K562 (cell line): ENCODE data around the gene MTHFSD. TPM values are rescaled to one million over a fixed set of nuclear protein-coding genes. Genes with fewer than 3 reads are reported as not detected.

ENCODE experiments used
- ATAC-seq: fragments of 200-7000 bp; cut with Tn5 transposase; 3 replicates; pipeline ENCODE4 v1.9.1; 2020; ENCODE audit warnings: moderate library complexity
- BruUV-seq: library from RNA; stranded (reverse); fragments of 400-500 nt; replicated peaks from 2 replicates; lab custom pipeline; 2021; lab: Mats Ljungman, UMichigan
- CTCF ChIA-PET: fragments of 300-600 bp; formaldehyde crosslinking; extraction: SDS; loops from one replicate; lab custom pipeline; 2021; ENCODE audit warnings: low intra/inter-chr PET ratio; lab: Yijun Ruan, JAX
- POLR2A ChIA-PET: fragments of 300-600, 350-650 bp; sonication (Branson Sonifier 250); formaldehyde crosslinking; extraction: SDS; loops from one replicate; lab custom pipeline; 2021; ENCODE audit warnings: antibody characterized with exemption, inconsistent platforms; lab: Yijun Ruan, JAX
- DNase-seq, 4 experiments: peaks; one replicate each; pipeline versions ENCODE4 v3.0.0 to v3.0.0-alpha.2; 2011 to 2018; ENCODE audit warnings: low spot score in 3 of 4, mixed read lengths in 3 of 4; ENCODE audit errors: extremely low read depth in 1 of 4
- FAIRE-seq: peaks from 2 replicates; lab custom pipeline; 2011; peaks lifted over from hg19 to GRCh38; lab: Jason Lieb, UNC
- H2AFZ ChIP-seq: 2 replicates; pipeline ENCODE4 v1.6.0; 2011; ENCODE audit warnings: low read depth, low read length, control low read depth, inconsistent platforms
- H3K27ac ChIP-seq: fragments of 200-600 bp; 3 replicates; pipeline ENCODE4 v1.8.0; 2011; ENCODE audit warnings: low read depth, mild to moderate bottlenecking, control low read depth, inconsistent platforms, low read length, moderate library complexity, mixed read lengths; ENCODE audit errors: extremely low read depth
- H3K27me3 ChIP-seq, 2 experiments: fragments of 300-600 bp in 1 of 2; 2 replicates in 1 of 2; 3 replicates in 1 of 2; pipeline versions ENCODE4 v1.6.0 to v1.8.0; 2011; ENCODE audit warnings: inconsistent platforms in 2 of 2, low read length in 2 of 2, mild to moderate bottlenecking in 1 of 2, mixed read lengths in 1 of 2, moderate library complexity in 1 of 2; ENCODE audit not compliant: control insufficient read depth in 2 of 2, insufficient read depth in 2 of 2
- H3K36me3 ChIP-seq: fragments of 300-600 bp; 3 replicates; pipeline ENCODE4 v1.8.0; 2011; ENCODE audit warnings: mild to moderate bottlenecking, low read length, inconsistent platforms; ENCODE audit not compliant: control insufficient read depth, insufficient read depth
- H3K4me1 ChIP-seq, 2 experiments: fragments of 200-600 bp in 1 of 2; replicated peaks in 1 of 2; 2 replicates in 1 of 2; 3 replicates in 1 of 2; pipeline versions ENCODE4 v1.5.1 to v1.8.0; 2011; ENCODE audit warnings: inconsistent platforms in 2 of 2, low read length in 2 of 2, mild to moderate bottlenecking in 1 of 2, mixed read lengths in 1 of 2, moderate library complexity in 1 of 2; ENCODE audit not compliant: control insufficient read depth in 2 of 2, insufficient read depth in 2 of 2
- H3K4me2 ChIP-seq: 2 replicates; pipeline ENCODE4 v1.6.1; 2011; ENCODE audit warnings: low read length, control low read depth, inconsistent platforms, mixed read lengths; ENCODE audit not compliant: insufficient read depth
- H3K4me3 ChIP-seq: fragments of 200-600 bp; sonication (generic), shearing (Covaris generic); 2 replicates; pipeline ENCODE4 v1.5.1; 2016; ENCODE audit warnings: control low read depth, inconsistent platforms
- H3K79me2 ChIP-seq: fragments of 200-600 bp; 3 replicates; pipeline ENCODE4 v1.8.0; 2011; ENCODE audit warnings: low read length, inconsistent platforms; ENCODE audit not compliant: control insufficient read depth, insufficient read depth
- H3K9ac ChIP-seq, 2 experiments: 2 replicates each; pipeline versions ENCODE4 v1.6.0 to v1.6.1; 2011; ENCODE audit warnings: low read depth in 2 of 2, low read length in 2 of 2, control low read depth in 1 of 2, inconsistent platforms in 1 of 2, mild to moderate bottlenecking in 1 of 2, mixed read lengths in 1 of 2; ENCODE audit not compliant: insufficient read depth in 1 of 2
- H3K9me1 ChIP-seq: one replicate; pipeline ENCODE4 v1.6.0; 2011; ENCODE audit warnings: inconsistent platforms, mild to moderate bottlenecking, low read length, moderate library complexity; ENCODE audit not compliant: control insufficient read depth, insufficient read depth
- H3K9me3 ChIP-seq: replicated peaks from 2 replicates; pipeline ENCODE4 v1.5.1; 2011; ENCODE audit warnings: low read depth, low read length, inconsistent platforms; ENCODE audit not compliant: control insufficient read depth, insufficient read depth
- H4K20me1 ChIP-seq: replicated peaks from 2 replicates; pipeline ENCODE4 v1.6.1; 2011; ENCODE audit warnings: low read length, inconsistent platforms, mixed read lengths; ENCODE audit not compliant: control insufficient read depth, insufficient read depth
- E2F6 ChIP-seq, 2 experiments: IDR thresholded peaks; 2 replicates each; pipeline ENCODE4 v1.6.1; 2011; ENCODE audit warnings: borderline replicate concordance in 1 of 2, control low read depth in 1 of 2, low read depth in 1 of 2, low read length in 1 of 2, mild to moderate bottlenecking in 1 of 2, mixed read lengths in 1 of 2, moderate library complexity in 1 of 2; ENCODE audit not compliant: insufficient read depth in 1 of 2, insufficient read length in 1 of 2, poor library complexity in 1 of 2, severe bottlenecking in 1 of 2; ENCODE audit errors: extremely low read depth in 1 of 2
- E4F1 ChIP-seq: fragments of 250-450 bp; sonication (Bioruptor Pico); IDR thresholded peaks from 2 replicates; pipeline ENCODE4 v1.5.0; 2021; ENCODE audit warnings: mild to moderate bottlenecking, borderline replicate concordance
- GTF2E2 ChIP-seq: fragments of 200-800 bp; sonication (Bioruptor generic); IDR thresholded peaks from 2 replicates; pipeline ENCODE4 v1.6.1; 2016; ENCODE audit warnings: missing genetic modification characterization, missing compliant biosample characterization
- HEY1 ChIP-seq: fragments of 250-450 bp; sonication (Bioruptor Pico); IDR thresholded peaks from 2 replicates; pipeline ENCODE4 v1.5.0; 2020; ENCODE audit warnings: mild to moderate bottlenecking, moderate library complexity, borderline replicate concordance
- KDM1A ChIP-seq, 2 experiments: fragments of 450-650 bp; IDR thresholded peaks; 2 replicates each; pipeline ENCODE4 v1.6.1; 2016; ENCODE audit warnings: mild to moderate bottlenecking in 2 of 2
- MTA3 ChIP-seq: fragments of 450-650 bp; formaldehyde crosslinking; IDR thresholded peaks from 2 replicates; pipeline ENCODE4 v1.6.1; 2017; ENCODE audit warnings: mild to moderate bottlenecking, borderline replicate concordance
- POLR3A ChIP-seq: IDR thresholded peaks from 2 replicates; pipeline ENCODE4 v1.6.1; 2011; ENCODE audit warnings: borderline replicate concordance, mild to moderate bottlenecking, moderate library complexity; ENCODE audit not compliant: insufficient read length, insufficient read depth; ENCODE audit errors: extremely low read depth
- PRMT5 ChIP-seq: sonication (generic); formaldehyde crosslinking; IDR thresholded peaks from 2 replicates; pipeline ENCODE4 v1.5.0; 2020; ENCODE audit warnings: missing genetic modification reagents
- SMARCC2 ChIP-seq: fragments of 450-650 bp; IDR thresholded peaks from 2 replicates; pipeline ENCODE4 v1.6.1; 2017; ENCODE audit warnings: antibody characterized with exemption, moderate library complexity, mild to moderate bottlenecking, low read depth
- TCFL5 ChIP-seq: fragments of 250-450 bp; sonication (Bioruptor Pico); conservative IDR thresholded peaks from 2 replicates; pipeline ENCODE4 v1.6.1; 2021; ENCODE audit warnings: mild to moderate bottlenecking, moderate library complexity, matching md5 sums
- ZEB2 ChIP-seq: fragments of 450-650 bp; IDR thresholded peaks from 2 replicates; pipeline ENCODE4 v1.6.1; 2016
- ZNF280B ChIP-seq: fragments of 250-450 bp; sonication (Bioruptor Pico); IDR thresholded peaks from 2 replicates; pipeline ENCODE4 v1.5.1; 2021; ENCODE audit warnings: mild to moderate bottlenecking
- ZNF444 ChIP-seq: fragments of 250-450 bp; sonication (Bioruptor Pico); IDR thresholded peaks from 2 replicates; pipeline ENCODE4 v1.4.0; 2020; ENCODE audit warnings: mild to moderate bottlenecking, moderate library complexity
- WGBS: fragments of 100-300 bp; shearing (Covaris generic); methylation state at CpG from one replicate; pipeline ENCODE4 v1.1.6; 2016; ENCODE audit warnings: low coverage, mixed read lengths; ENCODE audit not compliant: insufficient coverage; ENCODE audit errors: missing lambda C conversion rate; 5-methylcytosine and 5-hydroxymethylcytosine counted together
- in situ Hi-C: fragments of 300-500 bp; cut with MboI; formaldehyde crosslinking; loops from 4 replicates; pipeline ENCODE4 v1.15.0; 2018; ENCODE audit warnings: inconsistent platforms, mixed read lengths
- intact Hi-C: fragments of 100-400 bp; cut with micrococcal nuclease; formaldehyde crosslinking; loops from 2 replicates; pipeline ENCODE4 v1.14.2; 2022
- polyA plus RNA-seq, 8 experiments: library from polyadenylated mRNA; depleted of rRNA in 4 of 8; stranded (reverse) in 5 of 8; unstranded in 3 of 8; fragments of >200 nt; fragmentation: Nextera tagmentation in 2 of 8; fragmentation: Illumina TruSeq in 1 of 8; extraction: Ambion mirVana in 2 of 8; extraction: Trizol in 1 of 8; gene quantifications; 2 replicates each; pipeline versions ENCODE4 v1.2.1 to v1.2.3, GENCODE V29; 2011 to 2014; ENCODE audit warnings: inconsistent platforms in 1 of 8, missing spikeins in 1 of 8
- total RNA-seq, 7 experiments: library from RNA; depleted of rRNA in 6 of 7; stranded (reverse); fragments of >200 nt in 6 of 7; fragmentation: Illumina TruSeq in 2 of 7; extraction: Trizol in 2 of 7; gene quantifications; 2 replicates each; pipeline versions ENCODE4 v1.2.1 to v1.2.3, GENCODE V29; 2011 to 2021; ENCODE audit warnings: low replicate concordance in 1 of 7

The MTHFSD gene
- total and polyA plus RNA-seq, 9 of the 15 experiments (the other 6 are each of a cell fraction or from before 2014, with no cell fraction given): 3.2 to 20.2 (median 12.0) TPM

GRCh38 chr16:86571530-86571915 is 16.5 kb upstream of the MTHFSD start:
- Histone ChIP-seq H3K79me2 (no peaks in the 10 kb centered on the region), H3K9ac (no peak overlapping the region), H3K27me3 (peaks cover 27 to 52% of the 10 kb centered on the region in 2 experiments), H3K9me1 (no peaks in the 10 kb centered on the region), H3K36me3 (no peaks in the 10 kb centered on the region), H4K20me1 (peaks cover 4% of the 10 kb centered on the region), H2AFZ (no peak overlapping the region), H3K9me3 (no peaks in the 10 kb centered on the region), H3K4me3 (no peak overlapping the region), H3K27ac (no peak overlapping the region), H3K4me2 (no peak overlapping the region), H3K4me1 (peaks cover 0 to 14% of the 10 kb centered on the region in 2 experiments; a peak in 3 of 5 replicates)
- intact Hi-C loops: no loop called here
- WGBS: 4% methylated on average over 10 of the region's 10 CpGs
- no peak for ATAC-seq
- no TSS peak for BruUV-seq
- ChIA-PET POLR2A (no interaction called here), CTCF (no interaction called here)
- no peak for TF ChIP-seq SMARCC2
- TF ChIP-seq MTA3: no peak
- TF ChIP-seq TCFL5 (CRISPR knock-in tag): no peak
- TF ChIP-seq POLR3A: no peak
- TF ChIP-seq HEY1 (CRISPR knock-in tag): no peak
- no peak for TF ChIP-seq GTF2E2 (tag)
- no peak for TF ChIP-seq ZNF444 (CRISPR knock-in tag)
- no peak for TF ChIP-seq KDM1A (IDR thresholded peaks at IDR 0.05)
- no peak for TF ChIP-seq ZEB2
- no peak for TF ChIP-seq E4F1 (CRISPR knock-in tag)
- TF ChIP-seq E2F6 (IDR thresholded peaks at IDR 0.05; ENCODE audit: borderline replicate concordance in 1 of 2, extremely low read depth in 1 of 2, insufficient read depth in 1 of 2, insufficient read length in 1 of 2, low read depth in 1 of 2, low read length in 1 of 2, poor library complexity in 1 of 2, severe bottlenecking in 1 of 2): no peak
- TF ChIP-seq ZNF280B (CRISPR knock-in tag): no peak
- TF ChIP-seq PRMT5: no peak
- no peak for DNase-seq
- in situ Hi-C loops: loop anchor here (25.0 kb wide), 1 partner anchor 1066 kb away; no protein-coding TSS in a partner anchor
- FAIRE-seq: no peak
